GM23338 (cell line): ENCODE results near the gene EFEMP1. TPM values are rescaled to one million over a fixed set of nuclear protein-coding genes. Genes with fewer than 3 reads are reported as not detected.

ENCODE experiments used
- ATAC-seq: fragments of 200-7000 bp; cut with Tn5 transposase; 3 replicates; pipeline ENCODE4 v1.9.1; 2020
- DNase-seq: peaks from one replicate; pipeline ENCODE4 v3.0.0-alpha.2; 2015; ENCODE audit warnings: low spot score
- H2AFZ ChIP-seq: fragments of 200-600 bp; sonication (generic); 2 replicates; pipeline ENCODE4 v1.8.0; 2016; ENCODE audit warnings: antibody characterized with exemption, mild to moderate bottlenecking, moderate library complexity
- H3F3A ChIP-seq: fragments of 200-600 bp; sonication (generic); replicated peaks from 2 replicates; pipeline ENCODE4 v1.8.0; 2017; ENCODE audit warnings: antibody characterized with exemption, mixed run types, low read depth
- H3K27ac ChIP-seq: fragments of 200-600 bp; sonication (generic); 2 replicates; pipeline ENCODE4 v1.6.1; 2016; ENCODE audit warnings: low read depth
- H3K27me3 ChIP-seq: fragments of 200-600 bp; sonication (generic); 2 replicates; pipeline ENCODE4 v1.8.0; 2016; ENCODE audit warnings: mild to moderate bottlenecking, mixed run types, moderate library complexity; ENCODE audit not compliant: insufficient read depth
- H3K36me3 ChIP-seq: fragments of 200-600 bp; sonication (generic); 2 replicates; pipeline ENCODE4 v1.8.0; 2016; ENCODE audit warnings: mild to moderate bottlenecking; ENCODE audit not compliant: insufficient read depth
- H3K4me1 ChIP-seq: fragments of 200-600 bp; sonication (generic); 2 replicates; pipeline ENCODE4 v1.8.0; 2016; ENCODE audit warnings: mild to moderate bottlenecking, moderate library complexity; ENCODE audit not compliant: insufficient read depth
- H3K4me2 ChIP-seq: fragments of 200-600 bp; sonication (generic); 2 replicates; pipeline ENCODE4 v1.7.1; 2017; ENCODE audit warnings: mixed run types
- H3K4me3 ChIP-seq: fragments of 200-600 bp; sonication (generic); 2 replicates; pipeline ENCODE4 v1.6.1; 2016; ENCODE audit warnings: mixed run types
- H3K79me2 ChIP-seq: fragments of 200-600 bp; sonication (generic); replicated peaks from 2 replicates; pipeline ENCODE4 v1.8.0; 2017; ENCODE audit warnings: mild to moderate bottlenecking; ENCODE audit not compliant: insufficient read depth
- H3K9me2 ChIP-seq: fragments of 200-600 bp; sonication (generic); 2 replicates; pipeline ENCODE4 v1.8.0; 2017; ENCODE audit not compliant: insufficient read depth
- H4K20me1 ChIP-seq: fragments of 200-600 bp; sonication (generic); replicated peaks from 2 replicates; pipeline ENCODE4 v1.8.0; 2017; ENCODE audit warnings: mild to moderate bottlenecking; ENCODE audit not compliant: insufficient read depth
- H3K27ac Mint-ChIP-seq: 2 replicates; pipeline ENCODE4 v1.8.0; 2020; ENCODE audit warnings: inconsistent platforms, mild to moderate bottlenecking, moderate library complexity, mixed read lengths
- H3K27me3 Mint-ChIP-seq: 3 replicates; pipeline ENCODE4 v1.8.0; 2022; ENCODE audit warnings: low read depth, mild to moderate bottlenecking, moderate library complexity, mixed read lengths, inconsistent platforms; ENCODE audit not compliant: insufficient read depth, poor library complexity
- H3K36me3 Mint-ChIP-seq: 3 replicates; pipeline ENCODE4 v1.8.0; 2021; ENCODE audit warnings: low read depth, mild to moderate bottlenecking, inconsistent platforms, moderate library complexity, mixed read lengths
- H3K4me1 Mint-ChIP-seq: 3 replicates; pipeline ENCODE4 v1.8.0; 2020; ENCODE audit warnings: mild to moderate bottlenecking, inconsistent platforms, mixed read lengths
- H3K4me3 Mint-ChIP-seq: 3 replicates; pipeline ENCODE4 v1.8.0; 2021; ENCODE audit warnings: moderate library complexity, mild to moderate bottlenecking, inconsistent platforms, mixed read lengths
- H3K9me3 Mint-ChIP-seq: 3 replicates; pipeline ENCODE4 v1.8.0; 2020; ENCODE audit warnings: moderate library complexity, mild to moderate bottlenecking, inconsistent platforms, mixed read lengths
- CREB1 ChIP-seq: fragments of 250-450 bp; sonication (Bioruptor Pico); IDR thresholded peaks from 2 replicates; pipeline ENCODE4 v1.5.0; 2020; ENCODE audit warnings: low read depth, mild to moderate bottlenecking, moderate library complexity
- CTCF ChIP-seq, 2 experiments: fragments of 200-600 bp in 1 of 2; sonication (generic) in 1 of 2; conservative IDR thresholded peaks; 2 replicates each; pipeline versions ENCODE4 v1.5.1 to v1.6.1; 2016 to 2017; ENCODE audit warnings: antibody characterized with exemption in 2 of 2, low read depth in 2 of 2, mild to moderate bottlenecking in 2 of 2, moderate library complexity in 1 of 2
- ETS1 ChIP-seq: IDR thresholded peaks from 2 replicates; pipeline ENCODE4 v1.6.1; 2016; ENCODE audit warnings: antibody characterized with exemption
- EZH2 ChIP-seq: fragments of 200-600 bp; sonication (generic); IDR thresholded peaks from one replicate; pipeline ENCODE4 v1.8.0; 2017; ENCODE audit warnings: antibody characterized with exemption, mild to moderate bottlenecking, low read depth; ENCODE audit not compliant: unreplicated experiment
- EZH2phosphoT487 ChIP-seq: fragments of 200-600 bp; sonication (generic); IDR thresholded peaks from one replicate; pipeline ENCODE4 v1.8.1; 2018; ENCODE audit warnings: antibody characterized with exemption; ENCODE audit not compliant: unreplicated experiment
- JUNB ChIP-seq: IDR thresholded peaks from one replicate; pipeline ENCODE4 v1.6.1; 2016; ENCODE audit warnings: antibody characterized with exemption; ENCODE audit not compliant: unreplicated experiment
- NANOG ChIP-seq: IDR thresholded peaks from 2 replicates; pipeline ENCODE4 v1.6.1; 2016; ENCODE audit warnings: antibody characterized with exemption, borderline replicate concordance
- POLR2AphosphoS5 ChIP-seq: IDR thresholded peaks from 2 replicates; pipeline ENCODE4 v1.6.1; 2016; ENCODE audit warnings: antibody characterized with exemption, low read depth
- STAT1 ChIP-seq: IDR thresholded peaks from one replicate; pipeline ENCODE4 v1.6.1; 2016; ENCODE audit warnings: antibody characterized with exemption; ENCODE audit not compliant: unreplicated experiment
- ZNF331 ChIP-seq: fragments of 250-450 bp; sonication (Bioruptor Pico); IDR thresholded peaks from 2 replicates; pipeline ENCODE4 v1.5.0; 2020; ENCODE audit warnings: low read depth, mild to moderate bottlenecking, moderate library complexity
- polyA plus RNA-seq: library from polyadenylated mRNA; unstranded; fragments of >200 nt; fragmentation: Nextera tagmentation; extraction: Ambion mirVana; gene quantifications from 2 replicates; pipeline ENCODE4 v1.2.1, GENCODE V29; 2016
- total RNA-seq: library from RNA; depleted of rRNA; stranded (reverse); fragments of >200 nt; shearing (Covaris generic); gene quantifications from 2 replicates; pipeline ENCODE4 v1.2.3, GENCODE V29; 2014
- TF ChIP-seq, protein P1 (sequence below): IDR thresholded peaks from one replicate; pipeline ENCODE4 v1.6.1; 2018; ENCODE audit warnings: antibody characterized with exemption; ENCODE audit not compliant: unreplicated experiment
- TF ChIP-seq, protein P2 (sequence below): fragments of 250-450 bp; sonication (Bioruptor Pico); IDR thresholded peaks from 2 replicates; pipeline ENCODE4 v1.5.0; 2020; ENCODE audit warnings: mild to moderate bottlenecking, moderate library complexity

Gene EFEMP1
- total and polyA plus RNA-seq, 2 experiments from 2014 or later: 12.6 to 22.5 TPM

GRCh38 chr2:55880416-55881143 lies 43.0 kb downstream of the EFEMP1 start (continued):
- TF ChIP-seq ETS1: no peak
- no peak for TF ChIP-seq CTCF (conservative IDR thresholded peaks at IDR 0.05; ENCODE audit: low read depth in 2 of 2)
- TF ChIP-seq, protein P1, sequence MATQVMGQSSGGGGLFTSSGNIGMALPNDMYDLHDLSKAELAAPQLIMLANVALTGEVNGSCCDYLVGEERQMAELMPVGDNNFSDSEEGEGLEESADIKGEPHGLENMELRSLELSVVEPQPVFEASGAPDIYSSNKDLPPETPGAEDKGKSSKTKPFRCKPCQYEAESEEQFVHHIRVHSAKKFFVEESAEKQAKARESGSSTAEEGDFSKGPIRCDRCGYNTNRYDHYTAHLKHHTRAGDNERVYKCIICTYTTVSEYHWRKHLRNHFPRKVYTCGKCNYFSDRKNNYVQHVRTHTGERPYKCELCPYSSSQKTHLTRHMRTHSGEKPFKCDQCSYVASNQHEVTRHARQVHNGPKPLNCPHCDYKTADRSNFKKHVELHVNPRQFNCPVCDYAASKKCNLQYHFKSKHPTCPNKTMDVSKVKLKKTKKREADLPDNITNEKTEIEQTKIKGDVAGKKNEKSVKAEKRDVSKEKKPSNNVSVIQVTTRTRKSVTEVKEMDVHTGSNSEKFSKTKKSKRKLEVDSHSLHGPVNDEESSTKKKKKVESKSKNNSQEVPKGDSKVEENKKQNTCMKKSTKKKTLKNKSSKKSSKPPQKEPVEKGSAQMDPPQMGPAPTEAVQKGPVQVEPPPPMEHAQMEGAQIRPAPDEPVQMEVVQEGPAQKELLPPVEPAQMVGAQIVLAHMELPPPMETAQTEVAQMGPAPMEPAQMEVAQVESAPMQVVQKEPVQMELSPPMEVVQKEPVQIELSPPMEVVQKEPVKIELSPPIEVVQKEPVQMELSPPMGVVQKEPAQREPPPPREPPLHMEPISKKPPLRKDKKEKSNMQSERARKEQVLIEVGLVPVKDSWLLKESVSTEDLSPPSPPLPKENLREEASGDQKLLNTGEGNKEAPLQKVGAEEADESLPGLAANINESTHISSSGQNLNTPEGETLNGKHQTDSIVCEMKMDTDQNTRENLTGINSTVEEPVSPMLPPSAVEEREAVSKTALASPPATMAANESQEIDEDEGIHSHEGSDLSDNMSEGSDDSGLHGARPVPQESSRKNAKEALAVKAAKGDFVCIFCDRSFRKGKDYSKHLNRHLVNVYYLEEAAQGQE: no peak
- no peak for TF ChIP-seq STAT1
- no peak for TF ChIP-seq ZNF331

- H3K4me3 Mint-ChIP-seq: no peak overlapping the region
- no peak for ATAC-seq
- Histone ChIP-seq H4K20me1 (no peaks in the 10 kb centered on the region), H3K4me1 (no peaks in the 10 kb centered on the region), H3K4me3 (no peak overlapping the region), H2AFZ (no peak overlapping the region), H3K27me3 (no peaks in the 10 kb centered on the region), H3K36me3 (no peaks in the 10 kb centered on the region), H3K9me2 (no peaks in the 10 kb centered on the region), H3K4me2 (no peak overlapping the region), H3F3A (no peaks in the 10 kb centered on the region), H3K79me2 (no peaks in the 10 kb centered on the region), H3K27ac (no peak overlapping the region)
- H3K27ac Mint-ChIP-seq: peak overlapping the region; percentile 62; the same call in 1 of the 2 replicates
- H3K27me3 Mint-ChIP-seq: peaks cover 2% of the 10 kb centered on the region
- DNase-seq: no peak
- no peaks in the 10 kb centered on the region for H3K4me1 Mint-ChIP-seq
- no peaks in the 10 kb centered on the region for H3K36me3 Mint-ChIP-seq
- H3K9me3 Mint-ChIP-seq: no peaks in the 10 kb centered on the region
- TF ChIP-seq NANOG (no peak), EZH2phosphoT487 (no peak), JUNB (no peak), EZH2 (no peak), CREB1 (CRISPR knock-in tag) (no peak), POLR2AphosphoS5 (no peak)
- TF ChIP-seq, protein P2, sequence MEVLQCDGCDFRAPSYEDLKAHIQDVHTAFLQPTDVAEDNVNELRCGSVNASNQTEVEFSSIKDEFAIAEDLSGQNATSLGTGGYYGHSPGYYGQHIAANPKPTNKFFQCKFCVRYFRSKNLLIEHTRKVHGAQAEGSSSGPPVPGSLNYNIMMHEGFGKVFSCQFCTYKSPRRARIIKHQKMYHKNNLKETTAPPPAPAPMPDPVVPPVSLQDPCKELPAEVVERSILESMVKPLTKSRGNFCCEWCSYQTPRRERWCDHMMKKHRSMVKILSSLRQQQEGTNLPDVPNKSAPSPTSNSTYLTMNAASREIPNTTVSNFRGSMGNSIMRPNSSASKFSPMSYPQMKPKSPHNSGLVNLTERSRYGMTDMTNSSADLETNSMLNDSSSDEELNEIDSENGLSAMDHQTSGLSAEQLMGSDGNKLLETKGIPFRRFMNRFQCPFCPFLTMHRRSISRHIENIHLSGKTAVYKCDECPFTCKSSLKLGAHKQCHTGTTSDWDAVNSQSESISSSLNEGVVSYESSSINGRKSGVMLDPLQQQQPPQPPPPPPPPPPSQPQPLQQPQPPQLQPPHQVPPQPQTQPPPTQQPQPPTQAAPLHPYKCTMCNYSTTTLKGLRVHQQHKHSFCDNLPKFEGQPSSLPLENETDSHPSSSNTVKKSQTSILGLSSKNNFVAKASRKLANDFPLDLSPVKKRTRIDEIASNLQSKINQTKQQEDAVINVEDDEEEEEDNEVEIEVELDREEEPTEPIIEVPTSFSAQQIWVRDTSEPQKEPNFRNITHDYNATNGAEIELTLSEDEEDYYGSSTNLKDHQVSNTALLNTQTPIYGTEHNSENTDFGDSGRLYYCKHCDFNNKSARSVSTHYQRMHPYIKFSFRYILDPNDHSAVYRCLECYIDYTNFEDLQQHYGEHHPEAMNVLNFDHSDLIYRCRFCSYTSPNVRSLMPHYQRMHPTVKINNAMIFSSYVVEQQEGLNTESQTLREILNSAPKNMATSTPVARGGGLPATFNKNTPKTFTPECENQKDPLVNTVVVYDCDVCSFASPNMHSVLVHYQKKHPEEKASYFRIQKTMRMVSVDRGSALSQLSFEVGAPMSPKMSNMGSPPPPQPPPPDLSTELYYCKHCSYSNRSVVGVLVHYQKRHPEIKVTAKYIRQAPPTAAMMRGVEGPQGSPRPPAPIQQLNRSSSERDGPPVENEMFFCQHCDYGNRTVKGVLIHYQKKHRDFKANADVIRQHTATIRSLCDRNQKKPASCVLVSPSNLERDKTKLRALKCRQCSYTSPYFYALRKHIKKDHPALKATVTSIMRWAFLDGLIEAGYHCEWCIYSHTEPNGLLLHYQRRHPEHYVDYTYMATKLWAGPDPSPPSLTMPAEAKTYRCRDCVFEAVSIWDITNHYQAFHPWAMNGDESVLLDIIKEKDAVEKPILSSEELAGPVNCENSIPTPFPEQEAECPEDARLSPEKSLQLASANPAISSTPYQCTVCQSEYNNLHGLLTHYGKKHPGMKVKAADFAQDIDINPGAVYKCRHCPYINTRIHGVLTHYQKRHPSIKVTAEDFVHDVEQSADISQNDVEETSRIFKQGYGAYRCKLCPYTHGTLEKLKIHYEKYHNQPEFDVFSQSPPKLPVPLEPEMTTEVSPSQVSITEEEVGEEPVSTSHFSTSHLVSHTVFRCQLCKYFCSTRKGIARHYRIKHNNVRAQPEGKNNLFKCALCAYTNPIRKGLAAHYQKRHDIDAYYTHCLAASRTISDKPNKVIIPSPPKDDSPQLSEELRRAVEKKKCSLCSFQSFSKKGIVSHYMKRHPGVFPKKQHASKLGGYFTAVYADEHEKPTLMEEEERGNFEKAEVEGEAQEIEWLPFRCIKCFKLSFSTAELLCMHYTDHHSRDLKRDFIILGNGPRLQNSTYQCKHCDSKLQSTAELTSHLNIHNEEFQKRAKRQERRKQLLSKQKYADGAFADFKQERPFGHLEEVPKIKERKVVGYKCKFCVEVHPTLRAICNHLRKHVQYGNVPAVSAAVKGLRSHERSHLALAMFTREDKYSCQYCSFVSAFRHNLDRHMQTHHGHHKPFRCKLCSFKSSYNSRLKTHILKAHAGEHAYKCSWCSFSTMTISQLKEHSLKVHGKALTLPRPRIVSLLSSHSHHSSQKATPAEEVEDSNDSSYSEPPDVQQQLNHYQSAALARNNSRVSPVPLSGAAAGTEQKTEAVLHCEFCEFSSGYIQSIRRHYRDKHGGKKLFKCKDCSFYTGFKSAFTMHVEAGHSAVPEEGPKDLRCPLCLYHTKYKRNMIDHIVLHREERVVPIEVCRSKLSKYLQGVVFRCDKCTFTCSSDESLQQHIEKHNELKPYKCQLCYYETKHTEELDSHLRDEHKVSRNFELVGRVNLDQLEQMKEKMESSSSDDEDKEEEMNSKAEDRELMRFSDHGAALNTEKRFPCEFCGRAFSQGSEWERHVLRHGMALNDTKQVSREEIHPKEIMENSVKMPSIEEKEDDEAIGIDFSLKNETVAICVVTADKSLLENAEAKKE (CRISPR knock-in tag): no peak
These were observed 43.6 kb downstream of the EFEMP1 start for GRCh38 chr2:55879976-55880375.
